Stomach (tissue), 9 donors: ENCODE measurements around the gene TOB2. TPM values are rescaled to one million over a fixed set of nuclear protein-coding genes. Genes with fewer than 3 reads are reported as not detected.
"Not testable (repeated sequence)": the region's sequence is repeated elsewhere in the genome, so short reads cannot be mapped to it uniquely, and the experiment has no call there.

Experiments used
- DNase-seq, 2 donors: peaks; one replicate each; pipeline versions ENCODE4 v3.0.0 to v3.0.0-alpha.2; 2013 to 2019
- H3K27ac ChIP-seq, 5 donors: fragments of 200-600 bp in 4 of 5; sonication (generic) in 4 of 5; one replicate each; pipeline ENCODE4 v1.5.1; 2013 to 2019; ENCODE audit warnings: mild to moderate bottlenecking in 1 of 5, moderate library complexity in 1 of 5
- H3K27me3 ChIP-seq, 3 donors: fragments of 200-600 bp; sonication (generic); one replicate each; pipeline ENCODE4 v1.5.1; 2017 to 2019; ENCODE audit warnings: mixed run types in 1 of 3
- H3K36me3 ChIP-seq, 4 donors: fragments of 200-600 bp; sonication (generic); 1 replicate in 3 of 4; 2 replicates in 1 of 4; pipeline ENCODE4 v1.5.1; 2016 to 2019
- H3K4me1 ChIP-seq, 4 donors: fragments of 200-600 bp; sonication (generic); one replicate each; pipeline ENCODE4 v1.5.1; 2016 to 2019
- H3K4me3 ChIP-seq, 4 donors: fragments of 200-600 bp; sonication (generic) in 3 of 4; one replicate each; pipeline ENCODE4 v1.5.1; 2016 to 2019; ENCODE audit warnings: mild to moderate bottlenecking in 1 of 4
- H3K9me3 ChIP-seq, 4 donors: fragments of 200-600 bp; sonication (generic); one replicate each; pipeline ENCODE4 v1.5.1; 2016 to 2019
- EP300 ChIP-seq: sonication (generic); formaldehyde crosslinking; IDR thresholded peaks from one replicate; pipeline ENCODE4 v1.6.1; 2017; ENCODE audit warnings: antibody characterized with exemption
- POLR2A ChIP-seq, 4 donors: fragments of 450-650 bp; IDR thresholded peaks; one replicate each; pipeline ENCODE4 v1.6.1; 2016; ENCODE audit warnings: antibody characterized with exemption in 4 of 4, control low read depth in 2 of 4, mild to moderate bottlenecking in 1 of 4, moderate library complexity in 1 of 4
- POLR2AphosphoS5 ChIP-seq, 3 donors: sonication (generic); formaldehyde crosslinking; IDR thresholded peaks; one replicate each; pipeline ENCODE4 v1.6.1; 2016; ENCODE audit warnings: antibody characterized with exemption in 3 of 3
- WGBS, 5 donors: extraction: QIAGEN DNeasy Blood & Tissue Kit in 3 of 5; methylation state at CpG; one replicate each; pipeline versions ENCODE4 v1.1.5 to v1.1.7; 2013 to 2018; 5-methylcytosine and 5-hydroxymethylcytosine counted together
- intact Hi-C: fragments of 100-400 bp; cut with DNase I; formaldehyde crosslinking; loops from one replicate; pipeline ENCODE4 v1.15.1; 2023; ENCODE audit warnings: low total_unique reads
- polyA plus RNA-seq, 3 donors: library from polyadenylated mRNA; stranded (reverse); fragments of 200-250 nt; gene quantifications; one replicate each; pipeline ENCODE4 v1.2.3, GENCODE V29; 2013
- total RNA-seq, 5 donors: library from RNA; depleted of rRNA; stranded (reverse); fragments of >200 nt; gene quantifications; one replicate each; pipeline versions ENCODE4 v1.1.0 to v1.2.3, GENCODE V29; 2014 to 2016
- TF ChIP-seq, protein P1 (sequence below), 7 experiments: fragments of 450-650 bp in 4 of 7; fragments of 200-600 bp in 3 of 7; sonication (generic) in 3 of 7; IDR thresholded peaks; one replicate each; pipeline ENCODE4 v1.5.1; 2016 to 2019; ENCODE audit warnings: antibody characterized with exemption in 7 of 7, control low read depth in 2 of 7, mild to moderate bottlenecking in 1 of 7
- donor health status: healthy with polysubstance abuse.
- donor health status: Bipolar disorder and iron deficiency.
- donor health status: healthy.

The TOB2 gene
- total and polyA plus RNA-seq, 8 donors = 11.0 to 42.4 (median 24.5) TPM

DNA sequence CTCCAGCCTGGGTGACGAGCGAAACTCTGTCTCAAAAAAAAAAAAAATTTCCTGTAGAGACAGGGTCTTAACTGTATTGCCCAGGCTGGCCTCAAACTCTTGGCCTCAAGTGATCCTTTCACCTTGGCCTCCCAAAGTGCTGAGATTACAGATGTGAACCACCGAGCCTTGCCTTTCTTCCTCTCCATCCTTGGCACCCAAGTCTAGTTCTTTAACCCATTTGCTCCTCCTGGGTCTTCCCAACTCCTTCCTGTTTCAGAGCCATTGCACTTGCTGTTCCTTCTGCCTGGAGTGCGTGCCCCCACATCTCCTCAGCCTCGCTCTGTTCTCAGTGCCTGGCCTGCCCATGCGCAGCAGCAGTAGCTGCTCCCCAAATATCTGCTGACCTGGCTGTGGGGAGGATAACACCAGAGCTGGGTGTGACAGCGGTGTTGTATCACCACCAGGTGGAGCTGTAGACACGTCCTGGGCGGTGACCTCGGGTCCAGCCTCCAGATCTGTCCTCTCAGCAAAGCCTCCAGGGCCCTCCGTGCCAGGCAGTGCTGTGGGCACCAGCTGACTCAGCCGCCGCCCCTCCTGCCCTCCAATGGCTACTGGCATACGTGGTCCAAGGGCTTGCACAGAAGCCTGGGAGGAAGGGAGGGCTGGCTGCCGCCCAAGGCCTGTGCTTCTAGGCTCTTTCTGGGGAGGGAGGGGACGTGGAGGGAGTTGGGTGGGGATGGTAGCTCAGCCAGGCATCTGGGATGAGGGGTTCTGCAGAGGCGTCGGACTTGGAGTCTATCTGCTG, 42.9 kb downstream of the TOB2 start:
- H3K4me1 ChIP-seq = peaks cover 20 to 40% (median 31%) of the 10 kb centered on the region in 4 donors
- H3K27ac ChIP-seq = peak overlapping the region; percentile 9 to 86 (median 66)
- H3K36me3 ChIP-seq = peaks cover under 1 to 10% (median 5%) of the 10 kb centered on the region in 4 donors
- TF ChIP-seq POLR2AphosphoS5 (IDR thresholded peaks at IDR 0.05) (peak; percentile 75 to 97 (median 92)), POLR2A (IDR thresholded peaks at IDR 0.05) (no peak), EP300 (peak; percentile 60)
- TF ChIP-seq, protein P1, sequence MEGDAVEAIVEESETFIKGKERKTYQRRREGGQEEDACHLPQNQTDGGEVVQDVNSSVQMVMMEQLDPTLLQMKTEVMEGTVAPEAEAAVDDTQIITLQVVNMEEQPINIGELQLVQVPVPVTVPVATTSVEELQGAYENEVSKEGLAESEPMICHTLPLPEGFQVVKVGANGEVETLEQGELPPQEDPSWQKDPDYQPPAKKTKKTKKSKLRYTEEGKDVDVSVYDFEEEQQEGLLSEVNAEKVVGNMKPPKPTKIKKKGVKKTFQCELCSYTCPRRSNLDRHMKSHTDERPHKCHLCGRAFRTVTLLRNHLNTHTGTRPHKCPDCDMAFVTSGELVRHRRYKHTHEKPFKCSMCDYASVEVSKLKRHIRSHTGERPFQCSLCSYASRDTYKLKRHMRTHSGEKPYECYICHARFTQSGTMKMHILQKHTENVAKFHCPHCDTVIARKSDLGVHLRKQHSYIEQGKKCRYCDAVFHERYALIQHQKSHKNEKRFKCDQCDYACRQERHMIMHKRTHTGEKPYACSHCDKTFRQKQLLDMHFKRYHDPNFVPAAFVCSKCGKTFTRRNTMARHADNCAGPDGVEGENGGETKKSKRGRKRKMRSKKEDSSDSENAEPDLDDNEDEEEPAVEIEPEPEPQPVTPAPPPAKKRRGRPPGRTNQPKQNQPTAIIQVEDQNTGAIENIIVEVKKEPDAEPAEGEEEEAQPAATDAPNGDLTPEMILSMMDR (IDR thresholded peaks at IDR 0.05) = peak in 6 of 7 experiments; percentile 91 to 99 (median 94)
- no peak overlapping the region for H3K4me3 ChIP-seq
- H3K27me3 ChIP-seq = no peaks in the 10 kb centered on the region
- peak; percentile 95 to 96 for DNase-seq
- H3K9me3 ChIP-seq = no peaks in the 10 kb centered on the region
- WGBS, 5 donors = 12 to 25% (median 17%) methylated on average over 10 to 18 of the region's 18 CpGs
- intact Hi-C loops = loop anchor here (2.0 kb wide), 1 partner anchor 113 kb away; no protein-coding TSS in a partner anchor

DNA sequence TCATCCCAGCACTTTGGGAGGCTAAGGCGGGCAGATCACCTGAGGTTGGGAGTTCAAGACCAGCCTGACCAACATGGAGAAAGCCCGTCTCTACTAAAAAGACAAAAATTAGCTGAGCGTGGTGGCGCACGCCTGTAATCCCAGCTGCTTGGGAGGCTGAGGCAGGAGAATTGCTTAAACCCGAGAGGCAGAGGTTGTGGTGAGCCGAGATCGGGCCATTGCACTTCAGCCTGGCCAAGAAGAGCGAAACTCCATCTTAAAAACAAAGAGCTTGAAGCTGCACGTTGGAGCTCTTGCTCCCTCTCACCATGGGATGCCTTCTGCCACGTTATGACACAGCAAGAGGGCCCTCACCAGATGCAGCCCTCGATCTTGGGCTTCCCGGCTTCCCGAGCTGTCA, 43.8 kb downstream of the TOB2 start:
- H3K4me3 ChIP-seq, H3K27me3 ChIP-seq, intact Hi-C loops, H3K9me3 ChIP-seq, DNase-seq: not testable (repeated sequence)
- WGBS, 5 donors = 87 to 94% (median 91%) methylated on average over 14 of the region's 14 CpGs
- Histone ChIP-seq H3K27ac (peak overlapping the region; percentile 50 to 86 (median 79)), H3K4me1 (peaks cover 20 to 39% (median 29%) of the 10 kb centered on the region in 4 donors), H3K36me3 (peaks cover 8 to 19% (median 14%) of the 10 kb centered on the region in 4 donors)

DNA sequence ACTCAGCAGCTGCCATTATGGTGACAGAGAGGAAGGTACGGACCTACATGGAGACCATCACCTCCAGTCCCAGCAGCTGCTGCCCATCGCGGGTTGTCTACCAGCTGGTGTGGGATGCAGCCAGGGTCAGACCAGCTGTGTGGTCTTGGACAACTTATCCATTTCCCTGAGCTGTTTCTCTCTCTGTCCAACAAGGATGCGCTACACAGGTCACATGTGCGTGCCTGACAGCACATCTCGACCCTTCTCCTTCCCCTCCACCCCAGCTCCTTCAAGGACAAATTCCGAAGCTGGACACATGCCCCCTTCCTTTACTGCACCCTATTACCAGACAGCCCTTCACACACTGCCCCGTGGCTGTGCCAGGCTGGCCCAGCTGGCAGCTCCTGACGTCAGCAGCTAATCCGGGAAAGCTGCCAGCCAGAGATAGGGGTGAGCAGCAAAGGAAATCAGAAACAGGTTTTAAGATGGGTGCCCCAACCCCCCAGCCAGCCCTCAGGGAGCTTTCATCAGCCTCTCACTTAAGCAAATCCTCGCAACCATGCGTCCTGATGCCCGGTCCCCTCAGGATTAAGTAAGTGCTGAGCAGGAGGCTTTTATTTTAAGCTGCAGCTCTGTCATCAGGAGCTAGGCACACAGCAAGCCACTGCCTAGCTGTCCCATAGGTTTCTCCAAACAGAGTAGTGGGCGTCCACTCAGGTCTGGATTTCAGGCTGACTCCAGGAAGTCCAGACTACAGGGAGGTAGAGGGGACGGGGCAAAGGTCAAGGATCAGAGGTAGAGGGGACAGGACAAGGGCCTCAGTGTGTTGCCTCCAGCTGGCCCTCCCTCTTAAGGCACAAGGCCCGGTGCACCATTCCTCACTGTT, 44.6 kb downstream of the TOB2 start:
- TF ChIP-seq POLR2A (IDR thresholded peaks at IDR 0.05) (peak in 1 of 4 donors; percentile 51), POLR2AphosphoS5 (IDR thresholded peaks at IDR 0.05) (peak; percentile 60 to 62 (median 62)), EP300 (no peak)
- H3K27ac ChIP-seq = peak overlapping the region; percentile 61 to 86 (median 79)
- intact Hi-C loops = no loop called here
- peaks cover 16 to 27% (median 23%) of the 10 kb centered on the region in 4 donors for H3K36me3 ChIP-seq
- peaks cover 20 to 39% (median 30%) of the 10 kb centered on the region in 4 donors for H3K4me1 ChIP-seq
- no peaks in the 10 kb centered on the region for H3K9me3 ChIP-seq
- DNase-seq = peak; percentile 90 to 95
- 19 to 32% (median 23%) methylated on average over 16 of the region's 16 CpGs for WGBS, 5 donors
- no peaks in the 10 kb centered on the region for H3K27me3 ChIP-seq
- no peak overlapping the region for H3K4me3 ChIP-seq

DNA sequence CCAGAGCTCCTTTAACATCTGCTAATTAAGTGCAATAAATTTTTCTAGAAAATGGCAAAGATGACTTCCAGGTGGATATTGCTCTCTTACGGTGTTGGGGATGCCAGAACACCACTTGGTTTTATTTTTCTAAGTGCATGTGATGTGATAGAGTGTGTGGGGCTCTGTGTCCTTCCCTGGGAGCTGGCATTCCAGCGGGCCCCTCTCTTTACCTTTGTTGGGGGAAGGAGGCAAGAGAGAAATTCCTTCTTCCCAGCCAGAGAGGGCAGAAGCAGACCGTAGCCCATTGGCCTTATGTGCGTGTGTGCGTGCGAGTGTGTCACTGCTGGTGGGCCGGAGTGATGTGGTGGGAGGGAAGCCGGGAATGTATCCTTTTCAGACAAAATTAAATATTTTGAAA, 47.7 kb downstream of the TOB2 start:
- H3K36me3 ChIP-seq = peaks cover 46 to 58% (median 54%) of the 10 kb centered on the region in 4 donors
- TF ChIP-seq EP300 = no peak
- TF ChIP-seq POLR2AphosphoS5 (IDR thresholded peaks at IDR 0.05) = no peak
- peaks cover 18 to 38% (median 26%) of the 10 kb centered on the region in 4 donors for H3K4me1 ChIP-seq
- H3K9me3 ChIP-seq = no peaks in the 10 kb centered on the region
- H3K27me3 ChIP-seq = no peaks in the 10 kb centered on the region
- no peak overlapping the region for H3K27ac ChIP-seq
- no peak overlapping the region for H3K4me3 ChIP-seq
- WGBS, 5 donors = 85 to 92% (median 88%) methylated on average over 8 of the region's 8 CpGs
- no peak for DNase-seq
- intact Hi-C loops = loop anchor here (5.0 kb wide), 1 partner anchor 128 kb away; no protein-coding TSS in a partner anchor

DNA sequence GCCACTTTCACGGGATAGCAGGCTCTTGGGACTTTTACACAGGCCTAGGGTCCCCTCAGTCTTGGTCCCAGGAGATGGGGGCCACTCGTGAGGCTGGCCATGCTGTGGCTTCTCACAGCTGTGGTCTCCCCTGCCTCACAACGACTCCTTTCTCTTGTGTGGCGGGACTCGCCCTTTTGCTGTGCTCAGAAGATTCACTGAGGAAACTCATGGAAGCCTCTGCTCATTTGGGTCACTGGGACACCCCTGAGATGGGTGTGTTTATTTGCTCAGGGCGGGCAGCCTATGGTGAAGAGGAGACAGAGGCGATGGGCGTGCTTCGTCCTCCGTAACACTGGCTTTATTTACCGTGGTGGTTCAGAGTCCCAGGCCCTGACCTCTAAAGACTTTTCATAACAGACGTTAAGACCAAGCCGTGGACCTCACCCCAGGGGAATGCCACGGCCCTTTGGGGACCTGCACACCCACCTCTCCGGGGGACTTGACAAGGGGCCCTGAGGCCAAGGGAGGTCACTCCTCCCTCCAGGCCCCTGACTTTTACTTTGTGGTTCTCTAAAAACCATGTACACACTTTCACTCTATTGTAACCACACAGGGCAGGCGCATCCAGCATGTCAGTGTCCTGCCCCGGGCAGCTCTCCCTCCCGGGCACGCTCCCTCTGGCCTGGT, 49.3 kb downstream of the TOB2 start:
- intact Hi-C loops = loop anchor here (5.0 kb wide), 1 partner anchor 130 kb away; no protein-coding TSS in a partner anchor
- TF ChIP-seq, protein P1 (IDR thresholded peaks at IDR 0.05) = no peak
- no peak for TF ChIP-seq POLR2A (IDR thresholded peaks at IDR 0.05)
- no peak for TF ChIP-seq POLR2AphosphoS5 (IDR thresholded peaks at IDR 0.05)
- TF ChIP-seq EP300 = no peak
- Histone ChIP-seq H3K4me1 (peaks cover 10 to 25% (median 13%) of the 10 kb centered on the region in 4 donors), H3K27ac (peak overlapping the region in 1 of 5 donors; percentile 32), H3K9me3 (no peaks in the 10 kb centered on the region), H3K27me3 (no peaks in the 10 kb centered on the region), H3K36me3 (peaks cover 47 to 71% (median 58%) of the 10 kb centered on the region in 4 donors), H3K4me3 (no peak overlapping the region)
- 64 to 81% (median 70%) methylated on average over 18 to 19 of the region's 19 CpGs for WGBS, 5 donors
- DNase-seq = no peak
